ENCODE measurements around the gene ADGRL1.

GRCh38 chr19:14113762-14114414 lies 92.1 kb downstream of the ADGRL1 start:
- TF ChIP-seq, protein P1, sequence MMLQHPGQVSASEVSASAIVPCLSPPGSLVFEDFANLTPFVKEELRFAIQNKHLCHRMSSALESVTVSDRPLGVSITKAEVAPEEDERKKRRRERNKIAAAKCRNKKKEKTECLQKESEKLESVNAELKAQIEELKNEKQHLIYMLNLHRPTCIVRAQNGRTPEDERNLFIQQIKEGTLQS (IDR thresholded peaks at IDR 0.05) = no peak
- TF ChIP-seq CTCF (IDR thresholded peaks at IDR 0.05; ENCODE audit: low read depth, low read length, missing input control) = peak; percentile 47
- TF ChIP-seq, protein P2, sequence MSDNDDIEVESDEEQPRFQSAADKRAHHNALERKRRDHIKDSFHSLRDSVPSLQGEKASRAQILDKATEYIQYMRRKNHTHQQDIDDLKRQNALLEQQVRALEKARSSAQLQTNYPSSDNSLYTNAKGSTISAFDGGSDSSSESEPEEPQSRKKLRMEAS (IDR thresholded peaks at IDR 0.05) = no peak
- TF ChIP-seq RAD21 (IDR thresholded peaks at IDR 0.05) = peak; percentile 49 to 67
- TF ChIP-seq REST (IDR thresholded peaks at IDR 0.05) = no peak
- TF ChIP-seq, protein P3, sequence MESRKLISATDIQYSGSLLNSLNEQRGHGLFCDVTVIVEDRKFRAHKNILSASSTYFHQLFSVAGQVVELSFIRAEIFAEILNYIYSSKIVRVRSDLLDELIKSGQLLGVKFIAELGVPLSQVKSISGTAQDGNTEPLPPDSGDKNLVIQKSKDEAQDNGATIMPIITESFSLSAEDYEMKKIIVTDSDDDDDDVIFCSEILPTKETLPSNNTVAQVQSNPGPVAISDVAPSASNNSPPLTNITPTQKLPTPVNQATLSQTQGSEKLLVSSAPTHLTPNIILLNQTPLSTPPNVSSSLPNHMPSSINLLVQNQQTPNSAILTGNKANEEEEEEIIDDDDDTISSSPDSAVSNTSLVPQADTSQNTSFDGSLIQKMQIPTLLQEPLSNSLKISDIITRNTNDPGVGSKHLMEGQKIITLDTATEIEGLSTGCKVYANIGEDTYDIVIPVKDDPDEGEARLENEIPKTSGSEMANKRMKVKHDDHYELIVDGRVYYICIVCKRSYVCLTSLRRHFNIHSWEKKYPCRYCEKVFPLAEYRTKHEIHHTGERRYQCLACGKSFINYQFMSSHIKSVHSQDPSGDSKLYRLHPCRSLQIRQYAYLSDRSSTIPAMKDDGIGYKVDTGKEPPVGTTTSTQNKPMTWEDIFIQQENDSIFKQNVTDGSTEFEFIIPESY (IDR thresholded peaks at IDR 0.05) = no peak
- TF ChIP-seq YY1 (IDR thresholded peaks at IDR 0.05) = peak; percentile 77
- no peak for TF ChIP-seq FOXA1 (IDR thresholded peaks at IDR 0.05)
- TF ChIP-seq JUND (IDR thresholded peaks at IDR 0.05) = no peak
- no peak for TF ChIP-seq HNF4A (conservative IDR thresholded peaks at IDR 0.05)
